OCI-M2 (cell line): ENCODE results near the gene STK11.

Source experiments
- DNase-seq: peaks from one replicate; lab custom pipeline; 2025; ENCODE audit not compliant: unreplicated experiment; lab: John Stamatoyannopoulos, UW

The STK11 gene

GRCh38 chr19:1259876-1260748 is 54.5 kb downstream of the STK11 start:
- no peak for DNase-seq

- peak; percentile 66 for DNase-seq
Measured at GRCh38 chr19:1260749-1261537, 55.4 kb downstream of the STK11 start.

DNA sequence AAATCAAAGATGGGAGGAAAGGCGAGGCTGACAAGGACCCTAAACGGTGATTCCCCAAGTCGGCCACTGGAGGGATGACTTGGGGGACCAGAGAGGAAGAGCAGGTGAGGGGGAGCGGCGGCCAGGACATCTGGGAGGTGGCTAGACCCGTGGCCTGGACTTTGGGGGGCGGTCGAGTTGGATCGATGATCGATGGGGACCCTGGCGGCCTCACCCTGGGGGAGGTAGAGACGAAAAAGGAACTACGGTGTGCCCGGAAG is 55.9 kb downstream of the STK11 start:
- no peak for DNase-seq

GRCh38 chr19:1261798-1262622 is 56.4 kb downstream of the STK11 start:
- DNase-seq, result no peak

DNA sequence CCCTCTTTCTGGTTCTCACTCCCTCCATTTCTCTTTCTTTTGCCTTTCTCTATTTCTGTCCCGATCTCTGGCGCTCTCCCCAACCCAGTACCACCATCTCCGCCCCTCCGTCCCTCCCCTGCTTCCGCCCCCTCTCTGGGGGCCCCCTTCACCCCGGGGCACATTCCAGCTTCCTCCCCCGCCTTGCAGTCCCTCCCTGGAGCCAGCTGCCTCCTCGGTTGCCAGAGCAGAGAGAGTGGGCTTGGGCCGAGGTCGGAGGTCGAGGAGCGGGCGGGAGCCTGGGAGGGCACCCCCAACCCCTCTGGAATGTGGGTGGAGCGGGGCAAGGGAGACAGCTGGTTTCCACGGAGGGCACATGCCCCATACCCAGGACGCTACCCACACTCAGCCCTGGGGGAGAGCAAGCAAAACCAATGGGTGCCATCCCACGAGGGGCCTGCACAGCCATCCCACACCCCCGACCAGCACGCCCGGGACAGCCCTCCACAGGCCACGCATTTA is 57.1 kb downstream of the STK11 start:
- no peak for DNase-seq

- no peak for DNase-seq
Measured at GRCh38 chr19:1263188-1263587, 57.6 kb downstream of the STK11 start.

DNA sequence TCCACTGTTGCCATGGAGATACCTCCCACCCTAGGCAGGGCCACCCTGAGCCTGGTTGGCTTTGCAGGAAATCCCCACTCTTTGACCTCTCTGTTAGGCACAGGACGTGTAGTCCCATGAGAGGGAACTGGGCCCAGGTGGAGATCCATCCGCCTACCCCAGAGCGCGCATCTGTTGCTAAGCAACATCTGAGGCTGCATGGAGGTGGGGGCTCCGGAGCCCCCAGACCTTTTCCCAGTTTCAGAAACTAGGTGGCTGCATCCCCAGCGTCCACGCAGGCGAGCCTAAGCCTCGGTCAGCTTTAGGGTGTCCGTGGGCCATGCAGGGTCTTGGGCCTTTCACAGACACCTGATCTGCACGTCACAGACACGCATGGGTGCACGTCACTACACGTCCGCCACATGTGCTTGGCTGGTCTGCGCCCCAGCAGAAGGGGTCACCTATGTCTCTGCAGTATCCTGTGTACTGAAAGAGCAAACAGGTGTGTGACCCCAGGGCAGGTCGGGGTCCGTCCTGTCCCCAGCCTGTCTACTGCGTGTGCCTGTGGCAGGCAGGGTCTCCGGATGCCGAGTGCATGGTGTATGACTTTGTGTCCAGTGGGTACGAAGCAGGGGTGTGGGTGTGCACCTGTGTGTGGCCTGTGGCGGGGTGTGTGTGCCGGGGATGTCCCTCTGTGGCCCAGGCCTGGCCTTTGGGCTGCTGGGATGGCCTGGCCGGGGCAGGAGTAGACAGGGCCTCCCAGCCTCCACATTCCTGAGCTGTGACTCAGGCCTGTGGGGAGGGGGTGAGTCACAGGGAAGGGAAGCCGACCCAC is 59.4 kb downstream of the STK11 start:
- no peak for DNase-seq

DNA sequence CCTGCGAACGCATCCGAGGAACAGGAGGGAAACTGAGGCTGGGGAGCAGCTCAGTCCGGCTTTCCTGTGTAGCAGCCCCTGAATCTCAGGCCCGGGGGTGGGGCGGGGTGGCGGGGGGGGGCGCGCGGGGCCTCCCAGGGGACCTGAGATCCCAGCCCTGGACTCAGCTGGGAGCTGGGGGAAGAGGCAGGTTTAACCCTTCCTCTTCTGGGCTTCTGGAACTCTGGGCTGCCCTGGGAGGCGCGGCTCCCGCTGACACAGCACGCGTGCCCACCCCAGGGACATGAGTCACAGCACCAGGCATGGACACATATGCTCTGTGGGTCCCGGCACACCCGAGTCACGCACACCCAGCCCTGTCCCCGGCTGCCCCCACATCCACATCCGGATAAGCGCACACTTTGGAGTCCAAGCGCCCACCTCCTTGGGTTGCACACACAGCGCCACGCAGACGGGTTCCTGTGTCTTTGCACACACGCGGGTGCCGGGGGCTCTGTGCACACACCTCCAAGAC is 60.1 kb downstream of the STK11 start:
- DNase-seq, result no peak

DNA sequence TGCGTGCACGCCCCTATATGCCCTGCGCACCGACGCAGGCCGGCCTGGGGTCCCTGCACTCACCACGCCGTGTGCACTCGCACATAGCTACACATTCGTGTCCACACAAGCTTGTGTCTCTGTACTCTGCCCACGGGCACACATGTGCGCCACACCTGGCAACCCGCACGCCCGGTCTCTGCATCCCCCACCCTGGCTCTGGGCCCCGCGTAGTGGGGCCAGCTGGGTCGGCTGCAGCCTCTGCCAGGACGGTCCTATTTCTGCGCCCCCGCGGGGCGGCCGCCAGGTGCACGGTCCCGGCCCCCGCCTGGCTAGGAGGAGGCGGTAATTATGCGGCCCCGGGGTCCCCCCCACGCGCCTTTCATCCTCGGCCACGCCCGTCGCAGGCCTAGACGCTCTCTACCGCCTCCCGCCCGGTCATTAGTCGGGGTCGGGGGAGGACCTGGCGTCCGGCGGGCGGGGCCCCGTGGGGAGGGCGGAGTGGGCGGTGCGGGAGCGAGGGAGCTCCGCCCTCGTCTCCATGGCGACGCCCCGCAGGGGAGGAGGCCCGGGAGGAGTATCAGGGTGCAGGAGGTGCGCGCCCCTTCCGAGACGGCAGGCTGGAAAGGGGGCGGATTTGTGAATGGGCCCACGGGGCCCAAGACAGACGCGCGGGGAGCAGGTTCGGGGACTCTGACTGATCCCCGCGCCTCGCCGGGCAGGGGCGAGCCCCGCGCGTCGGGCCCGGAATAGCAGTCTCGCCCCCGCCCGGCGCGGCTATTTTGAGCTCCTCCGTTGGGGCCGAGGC is 60.7 kb downstream of the STK11 start:
- DNase-seq, result no peak

DNA sequence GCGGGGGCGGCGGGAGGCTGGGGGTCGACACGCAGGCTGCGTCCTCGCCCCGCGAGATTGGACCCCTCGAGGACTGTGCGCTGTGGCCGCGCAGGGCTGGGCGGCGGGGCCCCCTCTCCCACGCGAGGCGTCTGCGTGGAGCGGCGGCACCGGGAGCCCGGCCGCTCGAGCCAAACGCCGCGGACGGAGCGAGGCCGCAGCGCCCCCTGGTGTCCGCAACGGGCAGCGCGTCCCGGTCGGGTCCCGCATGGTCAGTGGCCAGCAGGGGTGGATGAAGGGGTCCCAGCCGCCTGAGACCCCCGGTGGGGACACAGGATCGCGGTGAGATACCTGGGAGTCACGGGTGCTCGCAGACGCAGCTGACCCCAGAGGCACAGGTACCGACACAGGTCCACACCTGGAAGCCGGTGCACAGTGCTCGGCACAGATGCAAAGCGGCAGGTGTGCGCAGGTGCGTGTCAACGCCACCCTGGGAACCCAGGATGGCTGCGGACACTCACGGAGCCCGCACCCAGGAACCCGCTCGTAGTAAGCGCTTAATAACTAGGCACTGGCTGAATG is 61.4 kb downstream of the STK11 start:
- DNase-seq, result no peak

GRCh38 chr19:1267477-1268225 is 62.1 kb downstream of the STK11 start:
- no peak for DNase-seq

DNA sequence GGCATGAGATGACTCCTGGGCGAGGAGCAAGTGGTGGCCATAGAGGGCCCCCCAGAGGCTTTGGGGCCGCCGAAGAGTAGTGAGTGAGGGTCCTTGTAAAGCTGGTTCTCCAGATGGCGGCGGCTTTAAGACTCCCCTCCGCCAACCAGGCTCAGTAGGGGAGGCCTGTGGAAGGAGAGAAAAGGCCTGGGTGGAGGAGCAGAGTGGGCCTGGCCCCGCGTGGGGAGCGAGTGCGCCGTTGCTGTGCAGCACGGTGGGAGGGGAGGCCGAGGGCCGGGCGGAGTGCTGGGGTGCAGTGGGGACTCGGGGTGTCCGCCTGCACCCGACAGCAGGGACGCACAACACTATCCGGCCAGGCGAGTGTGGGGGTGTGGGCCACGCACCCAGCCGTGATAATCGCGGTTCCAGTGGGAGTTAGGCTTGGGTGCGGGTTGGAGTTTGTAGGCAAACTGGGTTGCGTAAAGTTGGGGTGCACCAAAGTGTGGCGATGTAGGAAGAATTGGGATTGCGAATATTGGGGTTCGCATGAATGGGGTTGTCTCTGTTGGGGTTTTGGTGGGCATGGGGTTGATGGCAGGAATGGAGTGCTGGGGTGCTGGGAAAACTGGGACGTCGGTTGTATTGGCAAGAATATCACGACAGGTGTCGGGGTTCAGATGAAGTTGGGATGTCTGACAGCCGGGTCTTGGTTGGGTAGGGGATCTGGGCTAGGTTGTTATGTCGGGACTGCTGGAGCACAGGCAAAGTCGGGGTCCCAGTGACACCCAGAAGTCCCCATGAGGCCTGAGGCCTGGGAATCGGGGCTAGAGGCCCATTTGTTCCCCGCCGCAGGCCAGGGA is 62.9 kb downstream of the STK11 start:
- no peak for DNase-seq

DNA sequence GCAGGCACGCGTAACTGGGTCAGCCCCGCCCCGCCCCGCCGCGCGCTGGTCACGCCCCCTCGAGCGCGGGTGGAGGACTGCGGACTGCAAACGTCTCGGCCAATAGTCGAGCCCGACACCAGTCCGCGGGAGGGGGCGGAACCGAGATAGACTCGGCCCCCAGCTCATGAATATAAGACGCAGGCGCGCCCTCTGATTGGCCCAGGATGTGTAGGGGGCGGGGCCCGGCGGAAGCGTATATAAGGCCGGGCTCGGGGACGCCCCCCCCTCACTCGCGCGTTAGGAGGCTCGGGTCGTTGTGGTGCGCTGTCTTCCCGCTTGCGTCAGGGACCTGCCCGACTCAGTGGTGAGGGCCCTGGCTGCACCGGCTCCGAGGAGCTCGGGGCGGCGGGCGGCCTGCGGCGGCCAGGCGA is 63.5 kb downstream of the STK11 start, which contains the start of gene CIRBP:
Gene CIRBP, plus strand, starts transcription at position 268 of the 413 bp plus-strand sequence. CDS start 1,602 bp downstream, outside the sequence.
- peak; percentile 70 for DNase-seq

GRCh38 chr19:1269478-1270212 is 64.1 kb downstream of the STK11 start:
- no peak for DNase-seq

GRCh38 chr19:1270213-1270853 is 64.8 kb downstream of the STK11 start:
- no peak for DNase-seq

- DNase-seq, result no peak
Measured at GRCh38 chr19:1270854-1271527, 65.4 kb downstream of the STK11 start.
